GM19238 (cell line): ENCODE data around the gene PLA2G1B.
"Not testable (repeated sequence)": the region's sequence is repeated elsewhere in the genome, so short reads cannot be mapped to it uniquely, and the experiment has no call there.

ENCODE experiments used
- DNase-seq: peaks from one replicate; pipeline ENCODE4 v3.0.0; 2011; ENCODE audit warnings: low spot score; ENCODE audit not compliant: insufficient read length

Gene PLA2G1B

GRCh38 chr12:120359128-120359527, 31.5 kb upstream of the PLA2G1B start:
- no peak for DNase-seq

GRCh38 chr12:120358412-120359100, 31.0 kb upstream of the PLA2G1B start:
- DNase-seq: no peak

GRCh38 chr12:120357104-120357503, 29.5 kb upstream of the PLA2G1B start:
- no peak for DNase-seq

GRCh38 chr12:120356567-120357030, 29.0 kb upstream of the PLA2G1B start:
- DNase-seq: peak; percentile 86

- no peak for DNase-seq
These were observed 26.2 kb upstream of the PLA2G1B start for GRCh38 chr12:120353556-120354317.

- no peak for DNase-seq
These were observed 25.6 kb upstream of the PLA2G1B start for GRCh38 chr12:120353136-120353535.

GRCh38 chr12:120352117-120352516, 24.5 kb upstream of the PLA2G1B start:
- DNase-seq: no peak

- no peak for DNase-seq
These were observed 23.2 kb upstream of the PLA2G1B start for GRCh38 chr12:120350576-120351350.

- DNase-seq: no peak
These were observed 20.2 kb upstream of the PLA2G1B start for GRCh38 chr12:120347766-120348165.

GRCh38 chr12:120346681-120347080, 19.1 kb upstream of the PLA2G1B start:
- no peak for DNase-seq

- no peak for DNase-seq
These were observed 18.5 kb upstream of the PLA2G1B start for GRCh38 chr12:120346031-120346430.

- DNase-seq: no peak
These were observed 16.1 kb upstream of the PLA2G1B start for GRCh38 chr12:120343692-120344091.

GRCh38 chr12:120343039-120343537, 15.5 kb upstream of the PLA2G1B start:
- no peak for DNase-seq

GRCh38 chr12:120342175-120343038, 14.8 kb upstream of the PLA2G1B start:
- DNase-seq: no peak

GRCh38 chr12:120339256-120339655, 11.7 kb upstream of the PLA2G1B start:
- DNase-seq: no peak

- no peak for DNase-seq
These were observed 10.2 kb upstream of the PLA2G1B start for GRCh38 chr12:120337730-120338129.

- not testable (repeated sequence) for DNase-seq
These were observed 8.8 kb upstream of the PLA2G1B start for GRCh38 chr12:120336392-120336791.

GRCh38 chr12:120335447-120335846, 7.9 kb upstream of the PLA2G1B start:
- DNase-seq: not testable (repeated sequence)

- no peak for DNase-seq
These were observed 4.9 kb upstream of the PLA2G1B start for GRCh38 chr12:120332523-120332922.

GRCh38 chr12:120332041-120332440, 4.5 kb upstream of the PLA2G1B start:
- no peak for DNase-seq

- no peak for DNase-seq
These were observed 3.8 kb upstream of the PLA2G1B start for GRCh38 chr12:120331390-120331789.
